Activated naive CD4-positive, alpha-beta T cell treated with Interleukin-2 at 50 U/mL for 16 hours (primary cell): ENCODE data around the gene CELSR2.

Experiments
- DNase-seq: peaks from one replicate; pipeline ENCODE4 v3.0.0-alpha.2; 2020

CELSR2 gene

DNA sequence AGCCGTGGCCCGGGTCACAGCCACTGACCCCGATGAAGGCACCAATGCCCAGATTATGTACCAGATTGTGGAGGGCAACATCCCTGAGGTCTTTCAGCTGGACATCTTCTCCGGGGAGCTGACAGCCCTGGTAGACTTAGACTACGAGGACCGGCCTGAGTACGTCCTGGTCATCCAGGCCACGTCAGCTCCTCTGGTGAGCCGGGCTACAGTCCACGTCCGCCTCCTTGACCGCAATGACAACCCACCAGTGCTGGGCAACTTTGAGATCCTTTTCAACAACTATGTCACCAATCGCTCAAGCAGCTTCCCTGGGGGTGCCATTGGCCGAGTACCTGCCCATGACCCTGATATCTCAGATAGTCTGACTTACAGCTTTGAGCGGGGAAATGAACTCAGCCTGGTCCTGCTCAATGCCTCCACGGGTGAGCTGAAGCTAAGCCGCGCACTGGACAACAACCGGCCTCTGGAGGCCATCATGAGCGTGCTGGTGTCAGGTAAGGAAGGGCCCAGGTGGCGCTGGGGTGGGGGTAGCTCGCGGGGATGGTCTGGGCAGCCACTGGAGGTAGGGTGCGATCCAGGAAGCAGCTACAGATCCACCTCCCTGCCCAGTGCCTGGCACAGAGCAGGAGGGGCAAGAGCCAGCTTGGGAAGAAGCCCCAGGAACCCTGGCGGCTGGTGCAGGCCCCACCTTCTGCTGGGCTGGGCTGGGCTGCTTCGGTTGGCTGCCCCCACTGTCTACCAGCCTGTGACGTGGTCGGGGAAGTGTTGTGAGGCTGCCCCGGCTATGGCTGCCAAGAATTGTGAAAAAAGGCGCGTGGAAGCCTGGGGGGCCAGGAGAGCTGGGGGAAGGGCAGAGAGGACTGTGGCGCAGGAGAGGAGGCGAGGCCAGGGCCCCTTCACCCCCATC lies 3.8 kb downstream of the CELSR2 start:
- DNase-seq = no peak

GRCh38 chr1:109253803-109254620 lies 4.7 kb downstream of the CELSR2 start:
- DNase-seq = no peak

DNA sequence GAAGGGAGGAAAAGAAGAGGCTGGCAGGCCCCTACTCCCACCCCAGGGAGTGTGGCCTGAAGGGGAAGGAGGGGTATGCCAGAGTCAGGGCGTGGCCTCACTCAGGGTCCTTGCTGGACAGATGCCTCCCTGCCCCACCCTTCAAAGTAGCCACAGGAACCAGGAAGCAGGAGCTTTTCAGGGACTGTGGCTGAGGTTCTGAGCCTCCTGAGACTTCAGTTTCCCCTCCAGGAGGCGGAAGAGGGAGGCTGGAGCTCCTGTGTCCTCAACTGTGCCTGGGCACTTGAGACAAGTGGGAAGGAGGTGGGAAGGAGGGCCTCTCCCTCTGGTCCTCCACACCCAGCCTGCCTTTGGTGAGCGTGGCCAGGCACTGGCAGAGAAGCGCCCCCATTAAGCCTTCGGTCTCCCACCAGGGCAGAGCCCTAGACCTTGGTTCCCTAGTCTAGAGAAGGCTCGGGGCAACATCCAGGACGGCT lies 5.3 kb downstream of the CELSR2 start:
- no peak for DNase-seq

- no peak for DNase-seq
Measured at GRCh38 chr1:109255097-109255651, 5.8 kb downstream of the CELSR2 start.

GRCh38 chr1:109255678-109256077 lies 6.3 kb downstream of the CELSR2 start:
- no peak for DNase-seq

DNA sequence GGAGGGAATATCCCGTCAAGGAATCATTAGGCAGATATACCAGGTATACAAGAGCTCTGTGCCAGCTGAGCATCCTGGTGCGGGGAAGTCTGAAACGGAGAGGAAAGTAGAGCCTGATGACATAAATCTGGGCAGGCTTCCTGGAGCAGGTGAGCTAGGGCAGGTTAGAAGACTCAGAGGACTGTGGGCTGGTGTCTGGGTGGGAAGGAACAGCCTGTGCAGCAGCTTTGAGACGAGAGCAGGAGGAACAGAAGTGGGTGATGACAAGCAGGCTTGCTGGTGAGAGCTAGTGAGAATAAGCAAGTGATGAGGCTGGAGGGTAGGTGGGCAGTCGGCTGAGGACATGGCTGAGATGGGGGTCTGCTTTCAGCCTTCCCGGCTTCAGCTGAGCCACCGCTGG lies 6.7 kb downstream of the CELSR2 start:
- no peak for DNase-seq

DNA sequence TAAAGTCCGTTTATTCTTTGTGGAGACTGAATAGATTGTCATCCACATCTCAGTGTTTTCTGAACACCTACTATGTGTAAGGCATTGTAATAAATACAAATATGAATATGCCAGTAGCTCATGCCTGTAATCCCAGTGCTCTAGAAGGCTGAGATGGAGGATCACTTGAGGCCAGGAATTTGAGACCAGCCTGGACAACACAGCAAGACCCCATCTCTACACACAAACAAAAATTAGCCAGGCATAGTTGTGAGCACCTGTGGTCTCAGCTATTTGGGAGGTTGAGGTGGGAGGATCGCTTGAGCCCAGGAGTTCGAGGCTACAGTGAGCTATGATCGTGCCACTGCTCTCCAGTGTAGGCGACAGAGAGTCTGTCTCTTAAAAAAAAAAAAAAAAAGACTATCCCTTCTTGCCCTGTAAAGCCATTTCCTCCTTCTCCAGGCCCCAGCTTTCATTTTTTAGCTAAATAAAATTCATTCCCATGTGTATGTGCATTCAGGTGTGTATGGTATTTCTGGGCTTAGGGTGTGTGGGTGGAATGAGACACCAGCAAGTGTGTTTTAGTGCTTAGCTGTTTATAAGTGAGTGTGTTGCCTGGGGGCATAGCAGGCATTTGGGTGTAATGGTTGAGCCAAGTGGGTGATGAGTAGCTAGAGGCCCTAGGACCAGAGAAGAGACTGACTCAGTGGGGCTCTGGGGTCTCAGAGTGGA lies 7.8 kb downstream of the CELSR2 start:
- no peak for DNase-seq

DNA sequence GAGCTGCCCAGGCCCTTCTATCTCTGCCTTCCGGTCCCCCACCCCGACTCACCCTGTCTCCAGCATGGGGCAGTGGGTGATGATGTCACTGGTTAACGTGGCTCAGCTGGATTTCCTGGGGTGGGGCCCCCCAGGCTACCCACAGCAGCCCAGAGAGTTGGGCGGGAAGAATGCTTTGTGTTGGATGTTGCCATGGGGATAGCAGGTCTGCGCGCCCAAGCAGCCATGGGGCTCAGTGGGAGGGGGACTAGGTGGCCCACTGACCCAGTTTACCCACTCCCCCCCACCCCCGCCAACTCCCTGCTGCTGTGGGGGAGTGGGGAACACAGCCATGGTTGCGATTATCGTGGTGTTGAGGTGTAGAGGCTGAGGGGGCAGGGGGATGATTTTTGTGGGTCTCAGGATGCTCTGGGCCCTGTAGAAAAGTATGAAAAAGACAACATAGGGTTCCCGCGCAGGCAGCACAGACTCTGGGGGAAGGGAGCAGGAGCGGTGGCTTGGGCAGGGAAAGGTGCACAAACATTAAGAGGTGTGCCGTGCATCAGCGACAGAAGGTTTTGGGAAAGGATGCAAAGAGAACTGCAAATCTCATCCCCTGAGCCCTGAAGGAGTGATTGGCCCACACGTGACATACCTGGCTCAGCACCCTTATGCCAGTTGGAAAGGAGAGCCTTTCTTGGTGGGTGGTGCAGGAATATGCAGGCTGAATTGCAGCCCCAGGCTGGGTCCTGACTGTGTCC lies 8.5 kb downstream of the CELSR2 start:
- DNase-seq = no peak

- no peak for DNase-seq
Measured at GRCh38 chr1:109258481-109259466, 9.4 kb downstream of the CELSR2 start.

GRCh38 chr1:109259674-109260557 lies 10.6 kb downstream of the CELSR2 start:
- no peak for DNase-seq

DNA sequence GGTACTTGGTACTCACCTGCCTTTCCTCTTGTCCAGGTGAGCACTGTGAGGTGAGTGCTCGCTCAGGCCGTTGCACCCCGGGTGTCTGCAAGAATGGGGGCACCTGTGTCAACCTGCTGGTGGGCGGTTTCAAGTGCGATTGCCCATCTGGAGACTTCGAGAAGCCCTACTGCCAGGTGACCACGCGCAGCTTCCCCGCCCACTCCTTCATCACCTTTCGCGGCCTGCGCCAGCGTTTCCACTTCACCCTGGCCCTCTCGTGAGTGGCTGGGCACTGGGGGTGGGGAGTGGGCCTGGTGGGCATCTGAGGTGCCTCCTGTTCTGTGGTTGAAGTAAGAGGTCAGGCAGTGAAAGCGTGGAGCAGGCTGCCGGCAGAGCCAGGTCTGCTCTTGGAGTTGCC lies 11.7 kb downstream of the CELSR2 start:
- DNase-seq = no peak

DNA sequence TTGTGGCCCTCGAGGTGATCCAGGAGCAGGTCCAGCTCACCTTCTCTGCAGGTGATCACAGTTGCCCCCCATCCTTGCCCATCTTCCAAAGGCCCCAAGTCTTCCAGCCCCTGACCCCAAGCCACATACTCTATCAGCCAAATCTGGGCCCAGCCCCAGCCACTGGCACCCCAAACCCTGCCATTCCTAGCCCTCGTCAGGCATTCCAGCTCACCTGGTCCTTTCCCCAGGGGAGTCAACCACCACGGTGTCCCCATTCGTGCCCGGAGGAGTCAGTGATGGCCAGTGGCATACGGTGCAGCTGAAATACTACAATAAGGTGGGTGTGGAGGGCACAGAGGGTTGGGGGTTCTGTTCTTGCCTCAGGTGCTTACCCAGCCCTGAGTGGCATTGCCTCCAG lies 12.2 kb downstream of the CELSR2 start:
- DNase-seq = no peak

DNA sequence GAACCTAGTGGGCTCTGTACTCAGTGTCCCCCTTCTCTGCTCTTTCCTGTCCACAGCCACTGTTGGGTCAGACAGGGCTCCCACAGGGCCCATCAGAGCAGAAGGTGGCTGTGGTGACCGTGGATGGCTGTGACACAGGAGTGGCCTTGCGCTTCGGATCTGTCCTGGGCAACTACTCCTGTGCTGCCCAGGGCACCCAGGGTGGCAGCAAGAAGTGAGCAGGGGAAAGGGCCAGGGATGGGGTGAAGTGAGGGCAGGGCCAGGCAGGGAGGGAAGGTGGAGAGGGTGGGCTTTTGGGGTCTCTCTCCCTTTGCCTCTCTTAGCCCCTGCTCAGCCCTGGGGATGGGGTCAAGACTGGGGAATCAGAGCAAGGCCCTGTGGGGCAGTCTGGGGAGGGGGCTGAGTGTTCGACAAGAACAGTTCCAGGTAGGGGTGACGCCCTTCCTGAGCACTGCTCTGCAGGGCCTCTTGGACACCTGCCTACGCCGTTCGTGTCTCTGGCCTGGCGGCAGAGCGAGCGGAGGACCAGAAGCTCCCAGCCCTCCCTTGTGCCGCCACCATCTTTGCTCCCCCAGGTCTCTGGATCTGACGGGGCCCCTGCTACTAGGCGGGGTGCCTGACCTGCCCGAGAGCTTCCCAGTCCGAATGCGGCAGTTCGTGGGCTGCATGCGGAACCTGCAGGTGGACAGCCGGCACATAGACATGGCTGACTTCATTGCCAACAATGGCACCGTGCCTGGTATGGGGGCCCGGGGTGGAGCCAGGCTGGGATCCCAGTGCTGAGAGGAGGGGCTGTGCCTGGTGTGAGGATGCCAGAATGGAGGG lies 13.1 kb downstream of the CELSR2 start:
- no peak for DNase-seq

DNA sequence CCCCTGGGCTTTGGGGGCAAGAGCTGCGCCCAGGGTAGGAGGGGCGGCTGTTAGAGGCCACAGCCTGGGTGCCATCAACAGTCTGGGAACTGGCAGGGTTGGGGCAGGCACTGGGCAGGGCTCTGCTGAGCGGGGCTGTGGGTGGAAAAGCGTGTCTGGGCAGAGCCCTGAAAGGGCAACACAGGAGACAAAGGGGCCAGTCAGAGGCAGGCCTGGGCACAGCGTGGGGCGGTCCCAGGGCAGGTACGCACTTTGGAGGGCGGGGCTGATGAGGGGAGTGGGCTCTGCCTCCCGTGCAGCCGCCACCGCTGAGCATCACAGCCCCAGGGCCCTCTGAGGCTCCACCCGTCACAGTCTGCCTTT lies 13.9 kb downstream of the CELSR2 start:
- DNase-seq = no peak

GRCh38 chr1:109263597-109264378 lies 14.4 kb downstream of the CELSR2 start:
- DNase-seq = peak; percentile 81

DNA sequence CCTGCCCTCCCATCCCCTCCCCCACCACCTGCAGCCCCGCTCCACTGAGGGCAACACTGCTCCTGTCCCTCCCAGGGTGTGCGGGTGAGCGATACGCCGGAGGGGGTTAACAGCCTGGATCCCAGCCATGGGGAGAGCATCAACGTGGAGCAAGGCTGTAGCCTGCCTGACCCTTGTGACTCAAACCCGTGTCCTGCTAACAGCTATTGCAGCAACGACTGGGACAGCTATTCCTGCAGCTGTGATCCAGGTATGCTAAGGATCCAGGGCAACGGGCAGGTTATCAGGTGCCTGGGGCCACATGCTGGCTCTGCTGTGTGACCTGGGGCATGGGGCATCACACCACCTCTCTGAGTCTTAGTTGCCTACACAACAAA lies 15.0 kb downstream of the CELSR2 start:
- no peak for DNase-seq

- no peak for DNase-seq
Measured at GRCh38 chr1:109265016-109265415, 15.7 kb downstream of the CELSR2 start.

DNA sequence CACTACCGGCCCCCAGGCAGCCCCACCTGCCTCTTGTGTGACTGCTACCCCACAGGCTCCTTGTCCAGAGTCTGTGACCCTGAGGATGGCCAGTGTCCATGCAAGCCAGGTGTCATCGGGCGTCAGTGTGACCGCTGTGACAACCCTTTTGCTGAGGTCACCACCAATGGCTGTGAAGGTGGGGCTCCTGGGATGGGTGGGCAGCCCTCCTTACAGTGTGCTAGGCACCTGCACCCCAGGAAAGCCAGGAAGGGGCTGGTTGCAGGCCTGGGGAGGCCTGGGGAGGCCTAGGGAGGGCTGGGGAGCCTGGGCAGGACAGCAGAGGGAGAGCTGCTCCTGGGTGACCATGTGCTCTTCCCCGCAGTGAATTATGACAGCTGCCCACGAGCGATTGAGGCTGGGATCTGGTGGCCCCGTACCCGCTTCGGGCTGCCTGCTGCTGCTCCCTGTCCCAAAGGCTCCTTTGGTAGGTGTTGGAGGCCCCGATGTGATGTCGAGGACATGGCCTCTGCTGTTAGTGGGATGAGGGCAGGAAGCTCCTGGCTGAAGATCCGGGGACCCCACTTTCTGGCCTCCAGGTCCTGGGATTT lies 16.5 kb downstream of the CELSR2 start:
- DNase-seq = no peak
